SK-N-SH (cell line): ENCODE results near the gene ANKRD11. TPM values are rescaled to one million over a fixed set of nuclear protein-coding genes. Genes with fewer than 3 reads are reported as not detected.

ENCODE experiments used
- CTCF ChIA-PET: fragments of 300-600, 350-600 bp; formaldehyde crosslinking; extraction: SDS; loops from one replicate; lab custom pipeline; 2021; lab: Yijun Ruan, JAX
- POLR2A ChIA-PET: fragments of 350-600 bp; sonication (Branson Sonifier 250); formaldehyde crosslinking; extraction: SDS; loops from one replicate; lab custom pipeline; 2020; ENCODE audit warnings: antibody characterized with exemption, inconsistent platforms; lab: Yijun Ruan, JAX
- DNase-seq: peaks from one replicate; pipeline ENCODE4 v3.0.0; 2012
- H2AFZ ChIP-seq: fragments of 200-600 bp; sonication (generic); 2 replicates; pipeline ENCODE4 v1.8.1; 2016; ENCODE audit warnings: antibody characterized with exemption, mild to moderate bottlenecking, low read depth
- H3F3A ChIP-seq: fragments of 200-600 bp; sonication (generic); replicated peaks from 2 replicates; pipeline ENCODE3; 2016; ENCODE audit warnings: antibody characterized with exemption, mild to moderate bottlenecking; ENCODE audit not compliant: insufficient read depth
- H3K27ac ChIP-seq, 2 experiments: fragments of 200-500 bp in 1 of 2; fragments of 200-600 bp in 1 of 2; sonication (Bioruptor generic) in 1 of 2; sonication (generic), shearing (Covaris generic) in 1 of 2; 2 replicates each; pipeline versions ENCODE4 v1.5.1 to v1.6.1; 2014 to 2016; ENCODE audit warnings: low read depth in 2 of 2, inconsistent platforms in 1 of 2, low read length in 1 of 2, mild to moderate bottlenecking in 1 of 2, mixed read lengths in 1 of 2
- H3K27me3 ChIP-seq: fragments of 200-600 bp; sonication (generic), shearing (Covaris generic); 2 replicates; pipeline ENCODE4 v1.6.1; 2016; ENCODE audit warnings: mixed run types; ENCODE audit not compliant: insufficient read depth
- H3K36me3 ChIP-seq, 2 experiments: fragments of 200-500 bp in 1 of 2; fragments of 200-600 bp in 1 of 2; sonication (Bioruptor generic) in 1 of 2; sonication (generic) in 1 of 2; replicated peaks in 1 of 2; 2 replicates each; pipeline versions ENCODE3 to v1.5.1; 2014 to 2016; ENCODE audit warnings: low read length in 1 of 2, mild to moderate bottlenecking in 1 of 2; ENCODE audit not compliant: insufficient read depth in 2 of 2, control insufficient read depth in 1 of 2
- H3K4me1 ChIP-seq, 2 experiments: fragments of 200-500 bp in 1 of 2; fragments of 200-600 bp in 1 of 2; sonication (Bioruptor generic) in 1 of 2; sonication (generic), shearing (Covaris generic) in 1 of 2; 2 replicates each; pipeline versions ENCODE4 v1.5.1 to v1.6.1; 2014 to 2016; ENCODE audit warnings: low read depth in 1 of 2, low read length in 1 of 2, mixed run types in 1 of 2; ENCODE audit not compliant: insufficient read depth in 2 of 2, control insufficient read depth in 1 of 2
- H3K4me2 ChIP-seq: fragments of 200-600 bp; sonication (generic), shearing (Covaris generic); 2 replicates; pipeline ENCODE4 v1.6.1; 2017; ENCODE audit warnings: mixed run types
- H3K4me3 ChIP-seq, 2 experiments: fragments of 200-500 bp in 1 of 2; fragments of 200-600 bp in 1 of 2; sonication (Bioruptor generic) in 1 of 2; sonication (generic), shearing (Covaris generic) in 1 of 2; 2 replicates each; pipeline versions ENCODE4 v1.5.1 to v1.8.1; 2014 to 2016; ENCODE audit warnings: low read depth in 2 of 2, inconsistent platforms in 1 of 2, low read length in 1 of 2, mild to moderate bottlenecking in 1 of 2, mixed read lengths in 1 of 2, moderate library complexity in 1 of 2
- H3K79me2 ChIP-seq: fragments of 200-600 bp; sonication (generic); 2 replicates; pipeline ENCODE4 v1.8.1; 2017; ENCODE audit warnings: mild to moderate bottlenecking; ENCODE audit not compliant: insufficient read depth
- H3K9ac ChIP-seq: fragments of 200-600 bp; sonication (generic); 2 replicates; pipeline ENCODE4 v1.6.1; 2017; ENCODE audit warnings: mixed run types
- H3K9me2 ChIP-seq: fragments of 200-600 bp; sonication (generic); 2 replicates; pipeline ENCODE4 v1.6.1; 2017; ENCODE audit warnings: mixed run types
- H3K9me3 ChIP-seq: fragments of 200-600 bp; sonication (generic); 2 replicates; pipeline ENCODE4 v1.6.1; 2017; ENCODE audit warnings: mixed run types, mild to moderate bottlenecking, moderate library complexity
- H4K20me1 ChIP-seq: fragments of 200-600 bp; sonication (generic); 2 replicates; pipeline ENCODE4 v1.6.1; 2017; ENCODE audit warnings: mild to moderate bottlenecking, mixed run types; ENCODE audit not compliant: insufficient read depth
- FOSL2 ChIP-seq: IDR thresholded peaks from 2 replicates; pipeline ENCODE4 v1.4.0; 2012; ENCODE audit warnings: low read depth, mild to moderate bottlenecking, moderate library complexity, borderline replicate concordance
- FOXM1 ChIP-seq: IDR thresholded peaks from 2 replicates; pipeline ENCODE4 v1.4.0; 2012; ENCODE audit warnings: low read depth, mild to moderate bottlenecking
- NRF1 ChIP-seq: IDR thresholded peaks from 2 replicates; pipeline ENCODE4 v1.6.1; 2012; ENCODE audit warnings: low read depth, mild to moderate bottlenecking, low read length
- RAD21 ChIP-seq: IDR thresholded peaks from 2 replicates; pipeline ENCODE4 v1.6.1; 2012; ENCODE audit warnings: mild to moderate bottlenecking, low read length
- RCOR1 ChIP-seq: fragments of 150-350 bp; IDR thresholded peaks from 2 replicates; pipeline ENCODE4 v1.6.1; 2017; ENCODE audit warnings: antibody characterized with exemption, low read length
- TEAD4 ChIP-seq: IDR thresholded peaks from 2 replicates; pipeline ENCODE4 v1.4.0; 2012; ENCODE audit warnings: mild to moderate bottlenecking, borderline replicate concordance; ENCODE audit not compliant: insufficient read depth
- WGBS: methylation state at CpG from one replicate; pipeline ENCODE4 v1.1.6; 2017; ENCODE audit warnings: low lambda C conversion rate; 5-methylcytosine and 5-hydroxymethylcytosine counted together
- polyA plus RNA-seq, 3 experiments: library from polyadenylated mRNA; depleted of rRNA; stranded (reverse); fragments of >200 nt; gene quantifications; 2 replicates each; pipeline ENCODE4 v1.2.3, GENCODE V29; 2012
- TF ChIP-seq, protein P1 (sequence below): IDR thresholded peaks from 2 replicates; pipeline ENCODE4; 2012
- TF ChIP-seq, protein P2 (sequence below): fragments of 200-600 bp; sonication (generic); IDR thresholded peaks from 2 replicates; pipeline ENCODE4 v1.6.1; 2017; ENCODE audit warnings: antibody characterized with exemption, mild to moderate bottlenecking, moderate library complexity
- TF ChIP-seq, protein P3 (sequence below): fragments of 150-350 bp; IDR thresholded peaks from 2 replicates; pipeline ENCODE4 v1.6.1; 2017; ENCODE audit warnings: antibody characterized with exemption, low read length, low read depth, borderline replicate concordance

ANKRD11 gene
- polyA plus RNA-seq, 1 of the 3 experiments (the other 2 are of a cell fraction): 50.2 TPM

DNA sequence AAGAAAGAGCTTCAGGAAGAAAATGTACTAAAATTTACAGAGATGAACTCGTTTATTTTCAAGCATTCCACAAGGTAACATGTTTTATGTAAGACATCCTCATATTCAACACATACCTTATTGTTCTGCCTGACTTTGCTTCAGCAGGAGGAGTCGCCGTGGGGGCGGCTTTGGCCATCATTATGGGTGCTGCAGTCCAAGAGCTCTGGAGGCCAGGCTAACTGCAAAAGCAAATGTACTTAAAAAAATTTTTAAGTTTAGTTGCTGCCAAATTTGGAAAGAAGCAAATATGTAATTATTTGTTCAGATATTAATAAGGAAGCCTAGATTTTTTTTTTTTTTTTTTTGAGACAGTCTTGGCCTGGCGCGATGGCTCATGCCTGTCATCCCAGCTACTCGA is 13.7 kb upstream of the ANKRD11 start (continued):
- no peak for TF ChIP-seq FOXM1

DNA sequence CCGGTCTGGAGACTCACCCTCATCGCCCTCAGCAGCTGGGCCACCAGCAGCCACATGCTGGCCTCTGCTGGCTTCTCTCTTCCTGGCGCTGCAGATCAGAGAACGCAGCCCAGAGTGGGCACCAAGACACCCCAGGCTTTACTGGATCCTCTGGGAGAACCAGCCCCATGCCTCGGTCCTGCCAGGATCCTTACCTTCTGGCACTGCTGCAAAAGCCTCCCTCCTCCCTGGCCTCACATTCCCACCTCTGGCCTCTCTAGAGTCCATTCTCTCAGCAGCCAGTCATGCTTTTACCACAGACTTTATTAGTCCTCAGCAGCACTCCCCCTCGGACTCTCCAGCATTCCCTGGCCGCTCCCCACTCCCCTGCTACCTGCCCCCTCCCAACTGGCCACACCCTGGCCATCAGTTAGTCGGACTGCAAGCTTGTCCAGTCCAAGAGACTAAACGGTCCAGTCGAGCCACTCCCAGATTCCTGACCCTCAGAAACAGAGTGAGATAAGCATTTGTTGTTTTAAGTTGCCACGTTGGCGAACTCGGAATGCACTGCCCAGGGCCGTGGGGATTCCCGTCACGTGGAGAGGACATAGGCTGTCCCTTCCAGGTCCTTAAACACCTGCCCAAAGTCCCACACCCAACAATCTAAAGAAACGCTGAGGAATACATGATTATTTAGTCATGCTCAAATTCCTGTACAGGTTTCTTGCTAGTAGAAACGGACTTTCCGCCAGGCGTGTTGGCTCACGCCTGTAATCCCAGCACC is 11.9 kb upstream of the ANKRD11 start:
- no peaks in the 10 kb centered on the region for H3K9me2 ChIP-seq
- TF ChIP-seq FOSL2 (no peak), RAD21 (peak; percentile 21; the same call in 1 of the 2 replicates)
- DNase-seq: no peak
- H3K4me3 ChIP-seq: no peak overlapping the region
- peaks cover 3 to 4% of the 10 kb centered on the region in 2 experiments for H3K36me3 ChIP-seq
- peaks cover 9% of the 10 kb centered on the region for H3F3A ChIP-seq
- POLR2A ChIA-PET: no interaction called here
- CTCF ChIA-PET: no interaction called here
- H3K27me3 ChIP-seq: no peaks in the 10 kb centered on the region
- peaks cover 8% of the 10 kb centered on the region; the same call in 1 of the 2 replicates for H3K79me2 ChIP-seq
- no peak overlapping the region for H3K9ac ChIP-seq
- no peaks in the 10 kb centered on the region for H4K20me1 ChIP-seq
- no peaks in the 10 kb centered on the region for H3K9me3 ChIP-seq
- peaks cover 3 to 5% of the 10 kb centered on the region in 2 experiments; a peak in 1 of 4 replicates for H3K4me1 ChIP-seq
- H3K4me2 ChIP-seq: no peak overlapping the region
- WGBS: 65% methylated on average over 20 of the region's 21 CpGs
- no peak overlapping the region for H3K27ac ChIP-seq
- no peak overlapping the region for H2AFZ ChIP-seq

DNA sequence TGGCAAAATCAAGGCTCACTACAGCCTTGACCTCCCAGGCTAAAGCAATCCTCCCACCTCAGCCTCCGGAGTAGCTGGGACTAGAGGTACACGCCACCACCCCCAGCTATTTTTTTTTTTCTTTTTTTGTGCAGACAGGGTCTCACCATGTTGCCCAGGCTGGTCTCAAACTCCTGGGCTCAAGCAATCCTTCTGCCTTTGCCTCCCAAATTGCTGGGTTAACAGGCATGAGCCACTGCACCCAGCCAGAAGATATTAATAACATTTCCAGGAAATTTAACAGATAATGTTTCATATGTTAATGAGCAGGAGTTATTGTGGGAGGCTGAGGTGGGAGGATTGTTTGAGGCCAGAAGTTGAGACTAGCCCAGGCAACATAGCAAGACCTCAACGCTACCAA is 9.4 kb upstream of the ANKRD11 start:
- 0 out of 2 replicates have a peak, but pooled peaks cover 4% of the 10 kb centered on the region for H3K79me2 ChIP-seq
- H3K27ac ChIP-seq: no peak overlapping the region
- H3F3A ChIP-seq: peaks cover 5% of the 10 kb centered on the region
- no peak for DNase-seq
- H3K36me3 ChIP-seq: peaks cover 3 to 4% of the 10 kb centered on the region in 2 experiments
- no peak overlapping the region for H3K4me2 ChIP-seq
- CTCF ChIA-PET: interaction anchor here (0.8 kb wide), 1 partner anchor 8 kb away, joined by 3 read pairs; the partner anchor contains the start of gene SPG7
- no peak for TF ChIP-seq FOXM1
- no peak for TF ChIP-seq TEAD4
- TF ChIP-seq, protein P1, sequence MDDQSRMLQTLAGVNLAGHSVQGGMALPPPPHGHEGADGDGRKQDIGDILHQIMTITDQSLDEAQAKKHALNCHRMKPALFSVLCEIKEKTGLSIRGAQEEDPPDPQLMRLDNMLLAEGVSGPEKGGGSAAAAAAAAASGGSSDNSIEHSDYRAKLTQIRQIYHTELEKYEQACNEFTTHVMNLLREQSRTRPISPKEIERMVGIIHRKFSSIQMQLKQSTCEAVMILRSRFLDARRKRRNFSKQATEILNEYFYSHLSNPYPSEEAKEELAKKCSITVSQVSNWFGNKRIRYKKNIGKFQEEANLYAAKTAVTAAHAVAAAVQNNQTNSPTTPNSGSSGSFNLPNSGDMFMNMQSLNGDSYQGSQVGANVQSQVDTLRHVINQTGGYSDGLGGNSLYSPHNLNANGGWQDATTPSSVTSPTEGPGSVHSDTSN: no peak
- TF ChIP-seq, protein P2, sequence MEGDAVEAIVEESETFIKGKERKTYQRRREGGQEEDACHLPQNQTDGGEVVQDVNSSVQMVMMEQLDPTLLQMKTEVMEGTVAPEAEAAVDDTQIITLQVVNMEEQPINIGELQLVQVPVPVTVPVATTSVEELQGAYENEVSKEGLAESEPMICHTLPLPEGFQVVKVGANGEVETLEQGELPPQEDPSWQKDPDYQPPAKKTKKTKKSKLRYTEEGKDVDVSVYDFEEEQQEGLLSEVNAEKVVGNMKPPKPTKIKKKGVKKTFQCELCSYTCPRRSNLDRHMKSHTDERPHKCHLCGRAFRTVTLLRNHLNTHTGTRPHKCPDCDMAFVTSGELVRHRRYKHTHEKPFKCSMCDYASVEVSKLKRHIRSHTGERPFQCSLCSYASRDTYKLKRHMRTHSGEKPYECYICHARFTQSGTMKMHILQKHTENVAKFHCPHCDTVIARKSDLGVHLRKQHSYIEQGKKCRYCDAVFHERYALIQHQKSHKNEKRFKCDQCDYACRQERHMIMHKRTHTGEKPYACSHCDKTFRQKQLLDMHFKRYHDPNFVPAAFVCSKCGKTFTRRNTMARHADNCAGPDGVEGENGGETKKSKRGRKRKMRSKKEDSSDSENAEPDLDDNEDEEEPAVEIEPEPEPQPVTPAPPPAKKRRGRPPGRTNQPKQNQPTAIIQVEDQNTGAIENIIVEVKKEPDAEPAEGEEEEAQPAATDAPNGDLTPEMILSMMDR: no peak
- no peak for TF ChIP-seq RCOR1
- TF ChIP-seq, protein P3, sequence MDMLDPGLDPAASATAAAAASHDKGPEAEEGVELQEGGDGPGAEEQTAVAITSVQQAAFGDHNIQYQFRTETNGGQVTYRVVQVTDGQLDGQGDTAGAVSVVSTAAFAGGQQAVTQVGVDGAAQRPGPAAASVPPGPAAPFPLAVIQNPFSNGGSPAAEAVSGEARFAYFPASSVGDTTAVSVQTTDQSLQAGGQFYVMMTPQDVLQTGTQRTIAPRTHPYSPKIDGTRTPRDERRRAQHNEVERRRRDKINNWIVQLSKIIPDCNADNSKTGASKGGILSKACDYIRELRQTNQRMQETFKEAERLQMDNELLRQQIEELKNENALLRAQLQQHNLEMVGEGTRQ: no peak
- no peak for TF ChIP-seq NRF1
- TF ChIP-seq, all 33 proteins: peak for 0
- Histone ChIP-seq H3K4me3 (no peak overlapping the region), H3K9me3 (no peaks in the 10 kb centered on the region), H3K4me1 (no peaks in the 10 kb centered on the region), H2AFZ (no peak overlapping the region), H3K9me2 (no peaks in the 10 kb centered on the region), H3K27me3 (no peaks in the 10 kb centered on the region), H4K20me1 (no peaks in the 10 kb centered on the region), H3K9ac (no peak overlapping the region)
- POLR2A ChIA-PET: no interaction called here
- WGBS: 95% methylated on average over 3 of the region's 3 CpGs
